SK-N-SH (cell line): ENCODE results near the gene CCL17. TPM values are rescaled to one million over a fixed set of nuclear protein-coding genes. Genes with fewer than 3 reads are reported as not detected.
"Not testable (repeated sequence)": the region's sequence is repeated elsewhere in the genome, so short reads cannot be mapped to it uniquely, and the experiment has no call there.

Experiments used
- CTCF ChIA-PET: fragments of 300-600, 350-600 bp; formaldehyde crosslinking; extraction: SDS; loops from one replicate; lab custom pipeline; 2021; lab: Yijun Ruan, JAX
- POLR2A ChIA-PET: fragments of 350-600 bp; sonication (Branson Sonifier 250); formaldehyde crosslinking; extraction: SDS; loops from one replicate; lab custom pipeline; 2020; ENCODE audit warnings: antibody characterized with exemption, inconsistent platforms; lab: Yijun Ruan, JAX
- DNase-seq: peaks from one replicate; pipeline ENCODE4 v3.0.0; 2012
- H2AFZ ChIP-seq: fragments of 200-600 bp; sonication (generic); 2 replicates; pipeline ENCODE4 v1.8.1; 2016; ENCODE audit warnings: antibody characterized with exemption, mild to moderate bottlenecking, low read depth
- H3F3A ChIP-seq: fragments of 200-600 bp; sonication (generic); replicated peaks from 2 replicates; pipeline ENCODE3; 2016; ENCODE audit warnings: antibody characterized with exemption, mild to moderate bottlenecking; ENCODE audit not compliant: insufficient read depth
- H3K27ac ChIP-seq, 2 experiments: fragments of 200-500 bp in 1 of 2; fragments of 200-600 bp in 1 of 2; sonication (Bioruptor generic) in 1 of 2; sonication (generic), shearing (Covaris generic) in 1 of 2; 2 replicates each; pipeline versions ENCODE4 v1.5.1 to v1.6.1; 2014 to 2016; ENCODE audit warnings: low read depth in 2 of 2, inconsistent platforms in 1 of 2, low read length in 1 of 2, mild to moderate bottlenecking in 1 of 2, mixed read lengths in 1 of 2
- H3K27me3 ChIP-seq: fragments of 200-600 bp; sonication (generic), shearing (Covaris generic); 2 replicates; pipeline ENCODE4 v1.6.1; 2016; ENCODE audit warnings: mixed run types; ENCODE audit not compliant: insufficient read depth
- H3K36me3 ChIP-seq, 2 experiments: fragments of 200-500 bp in 1 of 2; fragments of 200-600 bp in 1 of 2; sonication (Bioruptor generic) in 1 of 2; sonication (generic) in 1 of 2; replicated peaks in 1 of 2; 2 replicates each; pipeline versions ENCODE3 to v1.5.1; 2014 to 2016; ENCODE audit warnings: low read length in 1 of 2, mild to moderate bottlenecking in 1 of 2; ENCODE audit not compliant: insufficient read depth in 2 of 2, control insufficient read depth in 1 of 2
- H3K4me1 ChIP-seq, 2 experiments: fragments of 200-500 bp in 1 of 2; fragments of 200-600 bp in 1 of 2; sonication (Bioruptor generic) in 1 of 2; sonication (generic), shearing (Covaris generic) in 1 of 2; 2 replicates each; pipeline versions ENCODE4 v1.5.1 to v1.6.1; 2014 to 2016; ENCODE audit warnings: low read depth in 1 of 2, low read length in 1 of 2, mixed run types in 1 of 2; ENCODE audit not compliant: insufficient read depth in 2 of 2, control insufficient read depth in 1 of 2
- H3K4me2 ChIP-seq: fragments of 200-600 bp; sonication (generic), shearing (Covaris generic); 2 replicates; pipeline ENCODE4 v1.6.1; 2017; ENCODE audit warnings: mixed run types
- H3K4me3 ChIP-seq, 2 experiments: fragments of 200-500 bp in 1 of 2; fragments of 200-600 bp in 1 of 2; sonication (Bioruptor generic) in 1 of 2; sonication (generic), shearing (Covaris generic) in 1 of 2; 2 replicates each; pipeline versions ENCODE4 v1.5.1 to v1.8.1; 2014 to 2016; ENCODE audit warnings: low read depth in 2 of 2, inconsistent platforms in 1 of 2, low read length in 1 of 2, mild to moderate bottlenecking in 1 of 2, mixed read lengths in 1 of 2, moderate library complexity in 1 of 2
- H3K79me2 ChIP-seq: fragments of 200-600 bp; sonication (generic); 2 replicates; pipeline ENCODE4 v1.8.1; 2017; ENCODE audit warnings: mild to moderate bottlenecking; ENCODE audit not compliant: insufficient read depth
- H3K9ac ChIP-seq: fragments of 200-600 bp; sonication (generic); 2 replicates; pipeline ENCODE4 v1.6.1; 2017; ENCODE audit warnings: mixed run types
- H3K9me2 ChIP-seq: fragments of 200-600 bp; sonication (generic); 2 replicates; pipeline ENCODE4 v1.6.1; 2017; ENCODE audit warnings: mixed run types
- H3K9me3 ChIP-seq: fragments of 200-600 bp; sonication (generic); 2 replicates; pipeline ENCODE4 v1.6.1; 2017; ENCODE audit warnings: mixed run types, mild to moderate bottlenecking, moderate library complexity
- H4K20me1 ChIP-seq: fragments of 200-600 bp; sonication (generic); 2 replicates; pipeline ENCODE4 v1.6.1; 2017; ENCODE audit warnings: mild to moderate bottlenecking, mixed run types; ENCODE audit not compliant: insufficient read depth
- CHD2 ChIP-seq: fragments of 150-350 bp; IDR thresholded peaks from 2 replicates; pipeline ENCODE4 v1.6.1; 2018; ENCODE audit warnings: low read length; ENCODE audit not compliant: partially characterized antibody
- EZH2phosphoT487 ChIP-seq: fragments of 200-600 bp; sonication (generic); IDR thresholded peaks from 2 replicates; pipeline ENCODE4 v1.6.1; 2017; ENCODE audit warnings: low read depth, mixed run types, mild to moderate bottlenecking, antibody characterized with exemption, moderate library complexity, borderline replicate concordance
- IRF3 ChIP-seq: fragments of 150-350 bp; IDR thresholded peaks from 2 replicates; pipeline ENCODE4 v1.6.1; 2016; ENCODE audit warnings: mild to moderate bottlenecking, low read depth, low read length
- JUND ChIP-seq: IDR thresholded peaks from 2 replicates; pipeline ENCODE4 v1.4.0; 2012
- RAD21 ChIP-seq: IDR thresholded peaks from 2 replicates; pipeline ENCODE4 v1.6.1; 2012; ENCODE audit warnings: mild to moderate bottlenecking, low read length
- TAF1 ChIP-seq: IDR thresholded peaks from 2 replicates; pipeline ENCODE4 v1.6.1; 2012; ENCODE audit warnings: low read depth, mild to moderate bottlenecking, low read length, moderate library complexity, borderline replicate concordance
- USF2 ChIP-seq: fragments of 150-350 bp; IDR thresholded peaks from 2 replicates; pipeline ENCODE4 v1.6.1; 2017; ENCODE audit warnings: antibody characterized with exemption, low read length, low read depth, borderline replicate concordance
- YY1 ChIP-seq: IDR thresholded peaks from 2 replicates; pipeline ENCODE4 v1.4.0; 2012; ENCODE audit warnings: low read depth, mild to moderate bottlenecking
- ZBTB33 ChIP-seq: IDR thresholded peaks from 2 replicates; pipeline ENCODE4 v1.4.0; 2012; ENCODE audit warnings: low read depth, borderline replicate concordance
- WGBS: methylation state at CpG from one replicate; pipeline ENCODE4 v1.1.6; 2017; ENCODE audit warnings: low lambda C conversion rate; 5-methylcytosine and 5-hydroxymethylcytosine counted together
- polyA plus RNA-seq, 3 experiments: library from polyadenylated mRNA; depleted of rRNA; stranded (reverse); fragments of >200 nt; gene quantifications; 2 replicates each; pipeline ENCODE4 v1.2.3, GENCODE V29; 2012

CCL17 gene
- polyA plus RNA-seq, 1 of the 3 experiments (the other 2 are of a cell fraction): not detected

- 95% methylated on average over 8 of the region's 8 CpGs for WGBS
- H3K4me3 ChIP-seq, H3K27ac ChIP-seq, H3K4me1 ChIP-seq, H3K27me3 ChIP-seq, H3K9ac ChIP-seq, H3K9me2 ChIP-seq, H3F3A ChIP-seq, DNase-seq, H4K20me1 ChIP-seq, H3K9me3 ChIP-seq, POLR2A ChIA-PET, H2AFZ ChIP-seq, H3K4me2 ChIP-seq: not testable (repeated sequence)
- Histone ChIP-seq H3K36me3 (peaks cover 32 to 45% of the 10 kb centered on the region in 2 experiments), H3K79me2 (peaks cover 50% of the 10 kb centered on the region)
- CTCF ChIA-PET: interaction anchor here (1.7 to 2.7 kb wide), 4 partner anchors 22 to 140 kb away, joined by 6 to 11 read pairs (median 10); partner anchors contain the start of gene POLR2C
Measured at GRCh38 chr16:57440551-57440950, 36.0 kb downstream of the CCL17 start.

GRCh38 chr16:57444711-57445110 is 40.1 kb downstream of the CCL17 start:
- Histone ChIP-seq H2AFZ (no peak overlapping the region), H3K9me2 (no peaks in the 10 kb centered on the region), H4K20me1 (no peaks in the 10 kb centered on the region), H3K27me3 (no peaks in the 10 kb centered on the region), H3F3A (no peaks in the 10 kb centered on the region), H3K4me2 (no peak overlapping the region), H3K36me3 (peaks cover 11 to 22% of the 10 kb centered on the region in 2 experiments), H3K79me2 (peaks cover 85% of the 10 kb centered on the region), H3K4me3 (no peak overlapping the region), H3K9ac (no peak overlapping the region), H3K9me3 (no peaks in the 10 kb centered on the region; the same call in 1 of the 2 replicates), H3K4me1 (peaks cover 3 to 9% of the 10 kb centered on the region in 2 experiments; a peak in 2 of 4 replicates), H3K27ac (no peak overlapping the region)
- TF ChIP-seq YY1 (no peak), JUND (no peak), ZBTB33 (no peak), IRF3 (no peak), TAF1 (no peak), EZH2phosphoT487 (no peak)
- WGBS: 95% methylated on average over 3 of the region's 3 CpGs
- CTCF ChIA-PET: interaction anchor here (1.4 to 9.2 kb wide), 6 partner anchors 17 to 352 kb away, joined by 3 to 53 read pairs (median 10); partner anchors contain the start of genes CPNE2 and POLR2C
- no peak for DNase-seq
- POLR2A ChIA-PET: interaction anchor here (1.0 kb wide), 1 partner anchor 18 kb away, joined by 4 read pairs; the partner anchor contains the start of gene POLR2C

GRCh38 chr16:57445510-57445909 is 40.9 kb downstream of the CCL17 start:
- no peaks in the 10 kb centered on the region for H3K27me3 ChIP-seq
- 88% methylated on average over 2 of the region's 2 CpGs for WGBS
- CTCF ChIA-PET: interaction anchor here (1.4 to 9.2 kb wide), 6 partner anchors 16 to 145 kb away, joined by 3 to 53 read pairs (median 16); partner anchors contain the start of gene POLR2C

More at GRCh38 chr16:57445510-57445909, 40.9 kb downstream of the CCL17 start:
- Histone ChIP-seq H3K9me3 (no peaks in the 10 kb centered on the region; the same call in 1 of the 2 replicates), H2AFZ (no peak overlapping the region), H3K27ac (no peak overlapping the region), H3K9ac (no peak overlapping the region), H3K79me2 (peaks cover 90% of the 10 kb centered on the region), H3F3A (no peaks in the 10 kb centered on the region), H3K4me1 (peaks cover 3 to 9% of the 10 kb centered on the region in 2 experiments; a peak in 2 of 4 replicates), H3K9me2 (no peaks in the 10 kb centered on the region), H3K36me3 (peaks cover 9 to 14% of the 10 kb centered on the region in 2 experiments), H4K20me1 (no peaks in the 10 kb centered on the region), H3K4me2 (no peak overlapping the region), H3K4me3 (no peak overlapping the region; a peak in 1 of 4 replicates)
- TF ChIP-seq RAD21: no peak
- TF ChIP-seq USF2: no peak
- TF ChIP-seq JUND: no peak
- no peak for TF ChIP-seq CHD2
- no peak for TF ChIP-seq YY1
- POLR2A ChIA-PET: interaction anchor here (1.0 kb wide), 1 partner anchor 17 kb away, joined by 4 read pairs; the partner anchor contains the start of gene POLR2C
- DNase-seq: no peak
